GM19351 (cell line): ENCODE measurements around the gene PTHLH.

Source experiments
- ATAC-seq: cut with Tn5 transposase; IDR thresholded peaks from one replicate; pipeline ENCODE4 v1.9.1; 2021; ENCODE audit warnings: mild to moderate bottlenecking, moderate library complexity; ENCODE audit not compliant: unreplicated experiment

PTHLH gene

DNA sequence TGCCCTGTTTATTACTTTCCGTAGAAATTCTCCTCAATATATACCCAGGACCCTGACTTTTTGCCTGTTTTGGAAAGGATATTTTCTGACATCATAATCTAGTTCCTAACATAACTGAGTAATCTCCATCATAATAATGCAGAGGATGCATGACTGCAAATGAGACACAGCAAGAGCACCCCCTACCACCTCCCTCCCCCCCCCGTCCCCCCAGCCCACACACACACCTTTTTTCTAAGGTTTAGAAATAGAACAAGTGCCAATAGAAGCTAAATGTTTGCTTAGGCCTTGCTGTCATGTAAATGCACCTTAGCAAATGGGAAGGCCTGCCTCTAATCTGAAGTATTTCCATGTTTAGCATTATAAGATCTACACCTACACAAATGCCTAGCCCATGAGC lies at the start of gene PTHLH:
Gene PTHLH, minus strand, starts transcription at position 13 of the 400 bp plus-strand sequence. CDS start 3,239 bp downstream, outside the sequence.
- ATAC-seq, result no peak

DNA sequence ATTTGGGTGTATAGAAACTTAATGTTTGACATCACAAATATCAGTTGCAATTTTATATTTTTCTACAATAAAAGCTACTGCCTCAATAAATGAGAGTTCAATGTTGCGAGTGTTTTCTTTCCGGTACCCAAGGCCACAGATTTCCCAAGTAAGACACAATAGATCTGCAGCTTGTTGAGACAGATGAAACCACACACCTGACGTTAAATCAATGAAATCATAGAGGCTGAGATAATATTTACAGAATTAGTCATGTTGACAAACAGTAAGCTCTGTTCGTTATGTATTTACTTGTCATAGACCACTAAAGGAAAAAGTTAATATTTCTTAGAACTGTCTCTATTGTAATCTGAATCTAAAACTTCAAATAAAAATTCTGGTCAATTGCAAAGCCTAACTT lies 49.2 kb upstream of the PTHLH start:
- no peak for ATAC-seq

DNA sequence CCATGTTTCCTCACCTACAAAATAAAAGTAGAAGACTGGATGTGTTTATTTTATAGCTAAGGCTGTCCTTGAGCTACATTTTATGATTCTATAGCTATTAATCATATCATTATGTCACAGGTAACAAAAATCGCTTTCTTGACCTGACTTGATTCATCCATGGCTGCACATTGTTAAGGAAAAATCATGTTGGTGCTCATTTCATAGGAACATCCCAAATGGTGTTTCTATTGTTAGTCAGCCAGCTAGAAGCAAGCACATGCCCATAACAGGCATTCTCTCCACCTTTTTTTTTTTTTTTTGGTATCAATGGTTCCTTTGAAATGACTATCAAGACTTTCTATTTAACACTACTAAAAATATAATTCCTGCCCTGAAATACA lies 45.3 kb upstream of the PTHLH start:
- ATAC-seq, result no peak

DNA sequence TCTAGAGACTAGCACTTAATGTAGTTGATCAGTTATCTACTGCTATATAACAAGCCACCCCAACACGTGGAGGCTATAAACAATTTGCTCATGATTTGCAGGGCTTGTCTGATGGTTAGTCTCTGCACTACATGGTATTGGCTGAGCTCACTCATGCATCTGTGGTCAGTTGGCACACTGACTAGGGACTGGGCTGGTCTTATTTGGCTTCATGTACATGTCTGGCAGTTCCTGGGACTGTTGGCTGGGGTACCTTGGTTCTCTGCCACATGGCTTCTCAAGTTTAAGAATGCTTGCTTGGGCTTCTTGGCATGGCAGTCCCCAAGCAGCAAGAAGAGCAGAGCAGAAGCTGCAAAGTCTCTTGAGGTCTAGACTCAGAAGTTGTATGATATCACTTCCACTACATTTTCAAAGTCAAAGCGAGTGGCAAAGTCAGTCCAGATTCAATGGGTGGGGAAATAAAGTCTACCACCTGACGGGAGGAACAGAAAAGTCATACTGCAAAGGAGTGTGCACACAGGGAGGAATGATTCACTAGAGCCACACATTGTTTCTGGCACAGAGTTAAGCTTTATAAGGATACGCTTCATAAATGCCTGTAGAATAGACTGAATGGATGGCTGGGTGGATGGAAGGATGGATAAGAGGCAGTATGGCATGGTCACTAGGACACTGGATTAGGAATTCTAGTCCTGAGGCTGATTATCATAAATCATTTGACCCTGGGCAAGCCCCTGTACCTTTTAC lies 44.8 kb upstream of the PTHLH start:
- ATAC-seq, result no peak

DNA sequence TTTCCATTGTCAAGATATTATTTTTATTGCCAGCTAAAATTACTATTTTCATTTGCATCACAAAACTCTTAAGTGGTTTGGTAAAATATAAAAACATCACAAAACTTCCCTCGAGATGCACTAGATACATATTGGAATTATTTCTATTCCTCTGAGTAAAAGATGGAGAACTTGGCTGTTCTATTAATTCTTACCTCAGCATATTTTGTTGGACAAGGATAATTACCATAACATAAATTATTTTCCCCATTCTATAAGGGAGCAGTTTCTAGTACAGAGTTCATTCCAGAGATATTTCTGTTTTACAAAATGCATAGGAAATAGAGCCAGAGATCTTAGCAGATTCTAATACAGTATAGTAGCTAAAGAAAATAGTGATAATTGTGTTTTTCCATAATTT lies 42.6 kb upstream of the PTHLH start:
- no peak for ATAC-seq

DNA sequence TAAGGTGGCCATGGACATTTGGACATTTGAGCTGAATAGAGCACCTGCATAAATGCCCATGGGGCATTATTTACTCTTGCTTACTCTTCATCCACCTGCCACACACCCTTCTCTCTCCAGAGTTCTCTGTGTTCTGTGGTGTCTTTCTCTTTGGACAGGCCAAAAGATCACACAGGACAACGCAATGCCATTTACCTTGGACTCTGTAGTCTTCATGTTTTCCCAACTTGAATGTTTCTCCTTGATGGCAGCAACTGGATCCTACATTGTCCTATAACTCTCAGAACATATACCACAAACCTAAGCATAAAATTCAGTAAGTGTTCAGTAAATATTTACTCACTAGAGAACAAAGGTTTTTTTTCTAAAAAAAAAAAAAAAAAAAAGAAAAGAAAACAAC lies 41.7 kb upstream of the PTHLH start:
- no peak for ATAC-seq

DNA sequence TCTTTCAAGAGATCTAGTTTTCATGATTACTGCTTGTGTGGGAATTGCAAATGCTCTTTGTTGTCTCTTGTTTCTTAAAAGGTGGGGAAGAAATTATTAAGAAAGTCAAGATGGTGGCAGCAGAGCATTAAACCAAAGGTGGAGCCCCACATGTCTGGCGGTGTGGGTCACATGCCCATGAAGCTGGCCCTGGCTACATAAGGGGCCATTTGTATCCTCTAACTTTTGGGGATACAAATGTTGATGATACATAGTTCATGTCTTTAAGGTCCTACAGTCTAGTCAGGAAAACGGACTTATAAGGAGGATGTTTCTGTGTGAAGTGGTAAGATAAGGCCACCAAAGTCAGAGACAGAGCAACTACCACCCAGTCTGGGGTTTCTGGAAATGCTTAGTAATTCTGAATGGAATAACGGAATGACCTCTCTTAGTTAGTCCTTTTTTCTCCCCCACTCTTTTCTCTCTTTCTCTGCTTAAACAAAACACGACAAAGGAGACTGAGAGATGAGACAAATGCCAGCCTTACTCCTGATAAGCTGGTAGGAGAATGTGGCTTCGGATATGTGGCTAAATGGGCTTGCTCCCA lies 39.9 kb upstream of the PTHLH start:
- no peak for ATAC-seq

DNA sequence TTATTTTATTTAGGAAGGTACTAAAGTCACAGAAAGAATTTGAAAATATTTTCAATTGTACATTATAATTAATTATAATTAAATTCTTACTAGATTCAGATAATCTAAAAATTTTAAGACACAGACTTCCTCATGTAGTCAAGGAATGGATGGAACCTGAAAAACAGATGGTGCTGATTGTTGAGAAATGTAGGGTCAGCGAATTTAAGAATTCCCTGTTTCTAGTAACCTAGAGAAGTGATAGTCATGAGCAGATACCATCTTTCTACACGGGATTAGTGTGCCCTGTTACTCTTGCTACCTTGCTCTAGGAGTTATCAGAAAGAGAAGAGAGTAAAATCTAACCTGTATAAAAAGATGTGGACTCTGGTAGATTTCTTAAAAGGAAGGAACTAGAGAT lies 37.5 kb upstream of the PTHLH start:
- ATAC-seq, result no peak

DNA sequence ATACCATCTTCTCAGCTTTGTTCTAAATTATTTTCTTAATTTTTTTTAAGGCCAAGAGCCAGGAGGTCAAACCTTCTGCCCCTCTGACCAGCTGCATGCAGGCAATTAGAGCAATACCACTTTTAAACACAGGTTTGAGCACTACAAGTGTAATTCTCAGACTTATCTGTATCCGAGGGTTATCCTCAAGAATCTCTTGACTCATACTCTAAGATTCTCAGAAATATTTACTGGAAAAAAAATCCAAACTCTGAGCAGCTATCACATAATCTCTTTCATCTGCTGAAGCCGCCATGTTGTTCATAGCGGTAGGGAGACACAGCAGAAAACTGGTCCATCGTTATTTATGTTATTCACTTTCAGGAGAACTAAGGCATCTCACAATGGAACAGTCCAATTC lies 27.4 kb upstream of the PTHLH start:
- no peak for ATAC-seq

DNA sequence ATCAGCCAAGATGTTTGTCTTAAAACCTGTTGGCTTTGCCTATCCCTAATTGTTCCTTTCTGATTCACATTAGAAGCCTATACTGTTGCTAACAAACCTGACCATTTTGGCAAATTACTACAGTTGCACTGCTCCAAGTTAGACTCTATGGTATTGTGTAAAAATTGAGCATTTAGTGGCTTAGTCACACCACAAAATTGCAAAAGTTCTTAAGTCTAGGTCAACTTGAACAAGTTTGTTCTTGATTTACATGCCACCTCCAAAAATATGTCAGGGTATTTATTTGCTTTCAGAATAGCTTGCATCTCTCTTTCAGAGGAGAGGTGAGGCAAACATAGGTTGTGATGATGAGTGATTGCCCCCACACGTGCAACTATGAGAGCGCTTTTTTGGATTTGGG lies 27.0 kb upstream of the PTHLH start:
- ATAC-seq, result no peak

DNA sequence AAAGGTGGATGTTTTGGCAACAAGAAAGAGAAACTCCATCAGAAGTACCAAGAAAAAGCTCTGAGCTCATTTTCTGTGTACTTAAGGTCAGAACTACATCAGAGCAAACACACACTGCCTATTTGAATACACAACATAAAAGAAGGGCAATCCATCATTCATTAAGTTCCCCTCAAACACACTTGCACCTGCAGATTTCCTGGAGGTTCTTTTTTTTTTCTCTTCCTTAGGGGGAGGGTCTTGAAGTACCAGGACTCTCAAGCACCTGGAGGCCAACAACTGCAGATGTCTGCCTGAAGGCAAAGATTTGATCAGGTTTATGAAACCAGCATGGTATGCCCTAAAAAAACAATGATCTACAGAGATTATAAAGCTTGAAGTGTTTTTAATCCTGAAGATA lies 26.1 kb upstream of the PTHLH start:
- ATAC-seq, result no peak

DNA sequence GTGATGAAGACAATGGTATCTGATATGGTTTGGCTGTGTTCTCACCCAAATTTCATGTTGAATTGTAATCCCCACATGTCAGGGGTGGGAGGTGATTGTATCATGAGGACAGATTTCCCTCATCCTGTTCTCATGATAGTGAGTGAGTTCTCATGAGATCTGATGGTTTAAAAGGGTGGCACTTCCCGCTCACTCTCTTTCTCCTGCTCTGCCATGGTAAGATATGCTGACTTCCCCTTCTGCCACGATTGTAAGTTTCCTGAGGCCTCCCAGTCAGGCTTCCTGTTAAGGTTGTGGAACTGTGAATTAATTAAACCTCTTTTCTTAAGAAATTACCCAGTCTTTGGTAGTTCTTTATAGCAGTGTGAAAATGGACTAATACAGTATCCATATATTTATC lies 25.6 kb upstream of the PTHLH start:
- ATAC-seq, result no peak

DNA sequence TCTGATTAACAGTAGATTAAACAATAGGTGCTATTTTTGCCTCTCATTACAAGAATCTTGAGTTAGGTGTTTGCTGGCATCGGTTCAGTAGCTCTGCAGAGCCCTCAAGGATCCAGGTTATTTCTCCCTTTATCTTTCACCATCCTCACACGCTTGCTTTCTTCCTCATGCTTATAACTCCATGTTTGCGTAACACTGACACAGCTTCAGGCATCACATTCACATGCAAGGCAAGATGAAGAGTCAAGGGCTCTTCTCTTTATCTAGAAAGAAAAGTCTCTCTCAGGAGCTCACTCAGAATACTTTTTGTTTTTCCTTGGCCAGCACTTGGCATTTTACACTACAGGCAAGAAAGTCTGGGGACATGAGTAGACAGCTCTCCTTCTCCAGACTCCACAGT lies 24.2 kb upstream of the PTHLH start:
- ATAC-seq, result no peak

DNA sequence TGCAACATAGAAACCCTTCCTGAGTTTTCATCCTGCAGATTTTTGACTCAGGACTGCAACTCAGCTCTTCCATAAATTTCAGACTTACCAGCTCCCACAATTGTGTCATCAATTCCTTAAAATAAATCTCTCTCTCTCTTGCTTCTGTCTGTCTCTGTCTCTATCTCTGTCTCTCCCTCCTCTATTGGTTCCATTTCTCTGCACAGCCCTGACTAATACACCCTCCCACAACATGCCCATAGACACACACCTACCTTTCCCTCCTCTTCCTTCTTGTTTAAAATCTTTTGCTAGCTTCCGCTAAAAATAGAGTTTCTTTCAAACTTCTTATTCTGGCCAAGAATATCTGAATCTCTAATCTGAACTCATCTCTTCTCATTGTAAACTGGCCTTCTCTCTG lies 22.9 kb upstream of the PTHLH start:
- ATAC-seq, result no peak

DNA sequence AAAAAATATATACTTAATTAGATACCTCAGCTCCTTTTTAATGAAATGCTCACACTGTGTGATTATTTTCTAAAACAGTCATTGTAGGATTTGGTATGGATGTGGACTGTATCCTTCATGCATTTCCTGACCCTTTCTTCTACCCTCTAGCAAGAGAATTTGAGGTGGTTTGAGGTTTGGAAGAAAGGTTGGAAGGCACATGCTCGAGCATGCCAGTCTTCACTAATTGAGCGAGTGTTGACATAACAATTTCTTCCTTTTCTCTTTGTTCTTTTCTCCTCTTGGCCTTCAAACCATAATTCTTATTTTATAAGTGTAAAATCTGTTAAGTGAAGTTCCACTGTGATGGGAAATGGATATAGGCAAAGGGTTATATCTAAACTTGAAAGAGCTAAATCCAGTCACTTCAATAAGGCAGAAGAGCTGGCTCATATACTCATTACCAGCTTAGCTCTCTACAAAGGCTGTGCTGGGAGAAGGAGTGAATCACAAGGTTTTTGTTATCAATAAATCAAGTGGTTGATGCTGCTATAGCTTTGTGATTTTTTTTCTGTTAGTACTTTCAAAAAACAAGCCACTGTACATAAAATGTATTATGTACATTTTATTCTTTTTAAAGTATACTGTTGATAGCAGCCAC lies 16.2 kb upstream of the PTHLH start:
- ATAC-seq, result no peak

DNA sequence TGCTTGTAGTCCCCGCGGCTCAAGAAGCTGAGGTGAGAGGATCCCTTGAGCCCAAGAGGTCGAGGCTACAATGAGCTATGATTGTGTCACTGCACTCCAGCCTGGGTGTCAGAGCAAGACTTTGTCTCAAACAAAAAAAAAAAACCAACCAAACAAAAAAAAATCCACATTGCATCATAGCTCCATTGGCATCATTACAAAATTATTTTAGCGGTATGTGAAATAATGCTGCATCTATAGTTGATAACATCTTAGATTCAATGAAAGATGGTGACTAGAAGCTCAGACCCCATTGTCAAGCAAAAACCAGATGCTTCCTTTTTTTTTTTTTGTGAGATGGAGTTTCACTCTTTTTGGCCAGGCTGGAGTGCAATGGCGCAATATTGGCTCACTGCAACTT lies 14.8 kb upstream of the PTHLH start:
- no peak for ATAC-seq

DNA sequence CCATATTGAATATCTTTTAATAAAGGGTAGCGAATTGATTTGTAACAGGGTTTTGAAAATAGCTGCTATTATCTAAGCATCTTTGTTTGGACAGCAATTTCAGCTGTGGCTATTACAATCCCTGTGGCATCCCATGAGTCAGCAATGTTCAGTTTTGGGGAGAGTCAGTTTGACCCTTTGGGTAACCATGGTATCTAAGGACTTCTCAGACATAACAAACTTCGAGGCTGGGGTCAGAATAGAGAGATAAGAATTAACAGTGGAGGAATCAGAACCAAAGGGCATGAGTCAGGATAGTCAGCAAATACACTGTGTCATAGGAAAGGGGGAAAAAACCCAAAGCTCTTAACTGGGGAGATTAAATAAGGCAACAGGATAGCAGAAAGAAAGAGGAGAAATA lies 11.7 kb upstream of the PTHLH start:
- no peak for ATAC-seq

DNA sequence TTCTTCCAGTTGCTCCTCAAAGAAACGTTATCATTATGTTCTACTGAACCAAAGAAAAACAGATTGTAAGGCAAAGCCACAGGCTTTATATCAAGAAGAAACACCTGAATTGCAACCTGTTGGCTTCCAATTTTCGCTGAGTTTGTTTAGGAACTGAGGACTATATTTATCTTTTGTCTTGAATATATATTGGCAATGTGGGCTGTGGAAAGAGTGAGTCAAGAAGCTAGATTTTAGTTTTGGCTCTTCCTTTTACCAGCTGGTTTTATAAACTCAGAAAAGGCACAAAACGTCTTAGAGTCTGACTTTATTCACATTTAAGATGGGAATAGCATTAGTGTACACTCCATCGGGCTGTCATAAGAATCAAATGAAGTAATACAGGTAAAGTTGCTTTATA lies 10.4 kb upstream of the PTHLH start:
- no peak for ATAC-seq

DNA sequence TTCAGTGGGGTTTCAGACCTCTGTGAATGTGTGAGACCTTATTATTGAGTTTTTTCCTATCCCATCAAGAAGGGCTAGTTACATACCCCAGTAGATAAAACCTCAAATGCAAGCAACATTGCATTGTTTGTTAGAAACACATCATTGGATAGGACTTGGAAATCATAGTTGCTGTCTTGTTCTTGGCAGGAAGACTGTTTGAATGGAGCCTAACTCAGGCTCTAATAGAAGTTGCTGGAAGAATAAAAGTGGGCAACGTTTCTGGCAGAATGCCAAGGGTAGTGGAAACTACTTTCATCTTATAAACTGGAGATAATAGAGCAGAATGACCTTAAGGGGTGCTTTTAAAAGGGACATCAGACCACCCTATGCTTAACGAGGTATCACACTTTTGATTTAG lies 9.9 kb upstream of the PTHLH start:
- ATAC-seq, result no peak

DNA sequence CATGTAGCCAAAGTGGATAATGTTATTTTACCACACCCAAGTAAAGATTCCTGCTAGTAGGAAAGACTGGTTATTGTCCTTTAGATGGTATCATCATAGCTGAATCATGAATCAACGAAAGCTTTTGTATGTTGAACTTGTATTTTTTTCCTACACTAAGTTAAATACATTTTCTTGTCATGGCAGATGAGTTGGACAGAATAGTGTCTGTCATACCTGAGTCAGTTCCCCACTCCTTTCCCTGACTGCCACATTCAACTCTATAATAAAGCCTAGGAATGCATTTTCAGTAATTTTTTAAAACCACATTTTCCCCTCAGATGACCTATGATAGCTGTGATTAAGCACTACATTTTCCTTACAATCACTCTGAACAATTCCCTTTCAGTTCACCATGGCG lies 9.3 kb upstream of the PTHLH start:
- ATAC-seq, result no peak

DNA sequence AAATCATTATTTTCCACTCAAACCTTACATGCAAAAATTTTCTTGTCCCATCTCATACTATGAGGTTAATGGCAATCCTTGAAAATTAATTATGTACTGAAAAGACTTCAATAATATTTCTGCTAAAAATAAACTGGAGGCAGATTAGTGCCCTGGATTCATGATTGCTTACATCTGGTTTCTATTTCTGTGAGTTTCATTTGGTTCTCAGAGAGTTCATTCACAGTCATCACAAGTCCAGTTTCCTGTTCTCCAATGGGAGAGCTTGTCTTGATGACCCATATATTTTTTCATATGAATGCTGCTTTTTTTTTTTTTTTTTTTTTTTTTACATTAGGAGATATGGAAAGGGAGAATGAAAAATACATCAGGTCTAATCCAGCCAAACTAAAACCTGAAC lies 6.6 kb upstream of the PTHLH start:
- ATAC-seq, result no peak
